GM20431 (cell line): ENCODE measurements around the gene DNAH14.
"Not testable (repeated sequence)": the region's sequence is repeated elsewhere in the genome, so short reads cannot be mapped to it uniquely, and the experiment has no call there.

Experiments
- in situ Hi-C: fragments of 300-500 bp; cut with MseI, MboI; formaldehyde crosslinking; loops from one replicate; pipeline ENCODE4 v1.15.0; 2020; ENCODE audit warnings: low sequenced_read_pairs; ENCODE audit not compliant: unreplicated experiment

DNAH14 gene

DNA sequence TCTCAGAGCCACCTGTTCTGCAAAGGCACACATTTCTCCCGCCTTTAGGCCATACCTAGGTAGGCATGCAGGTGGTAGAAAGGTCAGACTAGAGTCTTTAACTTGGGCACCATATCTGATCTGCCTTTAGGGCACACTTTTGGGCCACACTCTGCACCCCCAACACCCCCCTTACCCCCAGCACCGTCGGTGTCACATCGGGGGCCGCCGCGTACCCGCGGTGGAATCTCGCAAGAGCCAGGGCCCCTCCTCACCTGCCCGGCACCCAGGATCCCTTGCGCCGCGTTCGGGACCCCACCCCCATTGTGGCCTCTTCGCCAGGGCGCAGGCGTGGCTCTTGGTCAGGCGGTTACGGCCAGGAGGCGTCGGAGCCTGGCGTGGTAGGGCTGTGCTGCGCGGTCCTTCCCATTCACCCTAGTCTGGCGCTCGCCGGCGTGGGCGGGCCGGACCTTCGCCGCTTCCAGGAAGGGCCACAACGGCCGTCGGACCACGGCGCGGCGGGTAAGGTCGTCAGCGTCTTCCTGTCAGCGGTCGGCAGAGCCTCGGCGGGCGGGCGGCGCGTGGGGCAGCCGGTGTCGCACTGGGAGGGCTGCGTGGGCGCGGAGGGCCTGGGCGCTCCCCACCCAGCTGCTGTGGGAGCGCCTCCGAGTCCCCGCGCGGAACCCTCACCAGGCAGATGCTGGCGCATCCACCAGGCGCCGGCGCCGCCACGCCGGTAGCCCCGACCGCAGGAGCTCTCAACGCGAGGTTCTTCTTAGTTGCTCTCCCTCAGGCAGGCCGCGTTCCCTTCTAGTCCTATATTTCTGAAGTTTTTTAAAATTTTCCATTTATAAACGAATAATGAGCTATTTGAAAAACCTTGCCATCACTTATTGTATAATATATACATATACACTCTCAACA, at the start of gene DNAH14:
Gene DNAH14, plus strand, starts transcription at position 341 of the 903 bp plus-strand sequence. CDS start 23,028 bp downstream, outside the sequence.
- in situ Hi-C loops: no loop called here

DNA sequence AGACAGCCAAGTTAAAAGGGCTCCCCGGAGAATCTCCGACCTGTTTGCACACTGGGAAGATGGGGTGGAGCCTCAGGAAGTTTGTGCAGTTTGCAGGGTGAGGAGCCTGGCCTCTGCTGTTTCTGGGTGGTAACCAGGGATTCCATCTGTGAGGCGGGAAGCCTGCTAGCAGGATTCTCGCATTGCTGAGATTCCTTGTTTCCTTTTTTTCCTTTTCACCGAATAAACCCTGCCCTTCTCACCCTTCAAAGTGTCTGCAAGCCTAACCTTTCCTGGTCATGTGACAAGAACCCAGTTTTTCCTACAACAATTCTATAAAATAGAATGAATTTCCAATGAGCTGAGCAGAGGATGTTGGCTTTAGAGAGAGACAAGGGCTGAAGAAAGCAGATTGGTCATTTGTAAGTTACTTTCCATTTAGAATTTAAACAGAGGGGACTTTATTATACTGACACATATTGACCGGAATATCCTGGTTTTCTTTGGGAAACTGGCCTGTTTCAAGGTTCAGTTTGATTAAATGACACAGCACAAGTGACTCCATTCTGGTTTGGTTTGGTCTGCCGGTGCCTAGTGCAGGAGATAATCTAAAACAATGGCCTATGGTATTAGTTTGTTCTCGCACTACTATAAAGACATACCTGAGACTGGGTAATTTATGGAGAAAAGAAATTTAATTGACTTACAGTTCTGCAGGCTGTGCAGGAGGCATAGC, 48.7 kb upstream of the DNAH14 start:
- in situ Hi-C loops: no loop called here

DNA sequence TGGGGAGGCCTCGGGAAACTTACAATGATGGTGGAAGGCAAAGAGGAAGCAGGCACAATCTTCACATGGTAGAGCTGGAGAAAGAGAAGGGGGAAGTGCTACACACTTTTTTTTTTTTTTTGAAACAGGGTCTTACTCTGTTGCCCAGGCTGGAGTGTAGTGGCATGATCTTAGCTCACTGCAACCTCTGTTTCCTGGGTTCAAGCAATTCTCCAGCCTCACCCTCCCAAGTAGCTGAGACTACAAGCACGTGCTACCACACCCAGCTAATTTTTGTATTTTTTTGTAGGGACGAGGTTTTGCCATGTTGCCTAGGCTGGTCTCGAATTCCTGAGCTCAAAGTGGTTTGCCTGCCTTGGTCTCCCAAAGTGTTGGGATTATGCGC, 48.2 kb upstream of the DNAH14 start:
- in situ Hi-C loops: not testable (repeated sequence)

DNA sequence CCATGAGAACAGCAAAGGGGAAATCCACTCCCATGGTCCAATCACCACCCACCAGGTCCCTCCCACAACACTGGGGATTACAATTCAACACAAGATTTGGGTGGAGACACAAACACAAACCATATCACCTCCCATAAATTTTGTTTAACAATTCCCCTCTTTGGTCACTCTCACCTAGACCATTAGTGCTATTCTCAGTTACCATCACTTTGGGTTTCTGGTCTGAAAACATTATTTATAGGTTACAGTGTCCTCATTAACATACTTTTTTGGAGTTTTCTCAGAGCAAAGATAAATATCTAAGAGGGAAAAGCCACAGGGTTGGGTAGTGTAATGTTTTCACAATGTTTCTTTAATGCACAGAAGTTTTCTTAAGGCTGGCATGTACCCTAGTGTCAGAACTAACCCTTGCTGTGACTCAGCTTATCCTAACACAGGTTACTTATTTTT, 47.7 kb upstream of the DNAH14 start:
- in situ Hi-C loops: no loop called here

DNA sequence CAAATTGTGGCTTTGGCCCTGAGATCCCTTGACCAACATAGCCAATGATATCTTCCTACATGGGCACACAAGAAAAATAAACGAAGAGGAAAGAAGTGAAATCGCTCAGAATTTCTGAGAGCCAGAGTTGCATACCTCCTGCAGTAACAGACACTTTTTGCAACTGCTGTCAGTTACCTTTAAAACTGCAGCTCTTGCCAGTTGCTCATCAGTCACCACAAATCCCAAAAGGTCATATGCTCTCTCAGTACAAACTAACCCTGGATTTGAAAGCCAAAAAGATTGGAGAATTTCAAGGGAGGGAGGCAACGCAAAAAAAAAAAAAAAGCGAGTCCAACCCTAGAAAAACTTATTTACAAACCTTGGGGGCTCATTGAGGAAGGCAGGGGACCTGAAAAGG, 47.2 kb upstream of the DNAH14 start:
- in situ Hi-C loops: no loop called here

DNA sequence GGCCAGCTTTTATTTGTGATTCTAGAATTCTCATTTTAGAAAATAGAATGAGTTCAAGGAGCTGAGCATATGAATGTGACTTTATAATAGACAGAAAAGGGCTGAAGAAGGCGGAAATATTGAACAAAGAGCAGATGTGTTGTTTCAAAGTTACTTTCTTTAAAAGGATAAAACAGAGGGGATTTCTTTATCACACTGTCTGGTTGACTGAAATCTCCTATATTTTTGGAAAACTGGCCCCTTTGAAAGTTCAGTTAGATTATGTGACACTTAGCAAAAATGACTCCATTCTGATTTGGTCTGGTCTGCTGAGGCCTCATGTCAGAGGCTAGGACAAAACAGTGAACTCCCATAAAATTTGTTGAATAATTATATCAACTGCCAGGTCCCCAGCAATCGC, 46.4 kb upstream of the DNAH14 start:
- in situ Hi-C loops: no loop called here

DNA sequence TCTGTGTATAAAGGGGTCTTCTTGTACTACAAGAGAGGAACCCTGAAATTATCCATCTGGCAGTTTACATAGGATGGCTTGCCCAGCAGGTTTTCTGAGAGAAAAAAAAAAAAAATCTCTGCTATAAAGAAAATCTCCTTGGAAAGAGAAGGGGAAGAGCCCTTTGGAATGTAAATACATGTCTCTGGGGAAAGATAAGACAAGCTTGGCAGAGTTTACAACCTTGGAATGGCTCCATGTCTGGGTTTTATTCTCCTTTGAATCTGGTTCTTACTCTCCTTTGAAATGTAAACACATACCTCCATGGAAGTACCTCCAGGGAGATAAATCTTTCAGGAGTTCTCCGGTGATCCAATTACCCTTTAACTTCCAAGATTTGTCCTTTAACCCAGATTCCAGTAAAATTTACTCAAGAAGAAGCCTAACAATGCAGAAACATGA, 45.1 kb upstream of the DNAH14 start:
- in situ Hi-C loops: no loop called here

DNA sequence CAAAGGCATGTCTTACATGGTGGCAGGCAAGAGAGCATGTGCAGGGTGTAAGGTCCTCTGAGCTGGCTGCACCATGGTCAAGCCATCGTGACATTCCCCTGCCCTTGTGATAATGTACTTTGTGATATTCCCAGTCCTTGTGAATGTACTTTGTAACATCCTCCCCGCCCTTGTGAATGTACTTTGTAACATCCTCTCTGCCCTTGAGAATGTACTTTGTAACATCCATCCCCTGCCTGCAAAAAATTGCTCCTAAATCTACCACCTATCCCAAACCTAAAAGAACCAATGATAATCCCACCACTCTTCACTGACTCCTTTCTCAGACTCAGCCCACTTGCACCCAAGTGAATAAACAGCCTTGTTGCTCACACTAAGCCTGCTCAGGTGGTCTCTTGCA, 44.1 kb upstream of the DNAH14 start:
- in situ Hi-C loops: not testable (repeated sequence)

DNA sequence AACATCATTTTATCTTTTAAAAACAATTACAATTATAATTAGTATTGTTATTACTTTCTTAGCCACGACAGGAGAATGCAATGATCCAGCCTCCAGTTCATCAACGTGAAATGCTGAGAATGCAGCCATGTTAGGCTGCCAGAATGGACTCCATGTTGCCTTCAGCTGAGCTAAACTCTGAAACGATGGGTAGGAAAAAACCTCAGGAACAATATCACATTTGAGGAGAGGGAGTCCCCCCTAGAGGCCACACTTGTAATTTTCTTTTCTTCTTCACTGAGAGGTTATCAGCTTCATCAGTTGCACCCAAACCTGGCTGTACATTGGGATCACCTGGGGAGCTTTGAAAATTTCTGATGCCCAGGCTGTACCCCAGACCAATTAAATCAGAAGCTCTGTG, 34.6 kb upstream of the DNAH14 start:
- in situ Hi-C loops: no loop called here

DNA sequence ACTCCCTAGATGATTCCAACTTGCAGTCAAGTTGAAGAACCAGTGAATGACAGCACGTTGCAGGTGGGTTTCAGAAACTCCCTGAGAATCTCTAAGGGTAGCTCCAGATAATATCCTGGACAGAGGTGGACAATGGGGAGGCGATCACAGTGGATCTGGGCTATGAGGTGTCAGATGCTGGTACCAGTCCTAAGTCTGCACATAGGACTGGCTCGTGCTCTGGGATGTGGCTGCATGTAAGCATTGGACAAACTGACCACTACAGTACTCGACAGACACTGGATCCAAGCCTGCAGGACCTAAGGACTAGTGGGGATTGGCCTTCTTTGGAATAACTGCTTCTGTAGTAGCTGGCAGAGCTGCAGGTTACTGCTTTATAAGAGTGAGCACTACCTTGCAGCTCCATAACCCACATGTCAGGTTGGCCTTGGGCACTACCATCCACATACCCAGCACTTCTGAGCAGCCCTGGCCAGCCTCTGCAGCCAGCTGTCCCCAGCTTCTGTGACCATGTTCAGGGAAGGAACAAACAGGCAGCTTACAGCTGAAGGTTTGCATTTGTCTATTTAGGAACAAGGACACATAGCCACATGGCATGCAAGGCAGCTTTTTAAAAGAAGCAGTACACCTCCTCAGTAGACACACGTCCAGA, 33.2 kb upstream of the DNAH14 start:
- in situ Hi-C loops: no loop called here

DNA sequence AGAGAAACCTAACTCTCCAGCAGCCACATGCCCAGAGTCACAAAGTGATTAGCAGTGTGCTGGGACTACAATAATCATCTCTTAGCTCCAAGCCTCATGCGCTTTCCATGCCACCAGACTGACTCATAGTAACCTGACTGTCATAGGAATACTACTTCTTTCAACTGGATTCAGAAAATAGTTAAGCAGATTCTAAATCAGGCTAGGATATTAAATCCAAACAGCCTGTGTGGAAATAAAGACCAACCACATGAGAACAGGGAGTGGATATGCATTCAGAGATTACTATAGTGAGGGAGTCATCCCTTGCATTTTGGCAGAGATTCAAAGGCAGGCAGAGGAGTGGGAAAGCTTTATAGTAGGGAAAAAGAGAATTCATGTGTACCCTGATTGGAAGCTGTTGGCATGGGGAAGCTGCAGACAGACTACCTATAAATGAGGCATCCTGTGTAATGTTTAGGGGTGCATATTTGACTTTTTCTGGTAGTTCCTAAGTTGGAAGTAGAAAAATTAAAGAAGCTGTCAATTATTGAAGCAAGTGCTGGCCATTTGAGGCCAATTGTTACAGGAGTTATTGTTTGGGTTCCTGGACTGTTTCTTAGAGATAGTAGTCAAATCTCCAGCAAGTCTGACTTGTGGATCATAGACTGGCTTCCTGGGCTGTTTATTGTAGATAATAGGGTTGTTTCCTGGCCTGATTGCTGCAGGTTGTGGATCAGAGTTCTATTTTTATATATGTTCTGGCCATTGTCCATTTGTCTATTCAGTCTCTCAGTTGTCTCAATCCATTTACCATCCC, 31.7 kb upstream of the DNAH14 start:
- in situ Hi-C loops: no loop called here

DNA sequence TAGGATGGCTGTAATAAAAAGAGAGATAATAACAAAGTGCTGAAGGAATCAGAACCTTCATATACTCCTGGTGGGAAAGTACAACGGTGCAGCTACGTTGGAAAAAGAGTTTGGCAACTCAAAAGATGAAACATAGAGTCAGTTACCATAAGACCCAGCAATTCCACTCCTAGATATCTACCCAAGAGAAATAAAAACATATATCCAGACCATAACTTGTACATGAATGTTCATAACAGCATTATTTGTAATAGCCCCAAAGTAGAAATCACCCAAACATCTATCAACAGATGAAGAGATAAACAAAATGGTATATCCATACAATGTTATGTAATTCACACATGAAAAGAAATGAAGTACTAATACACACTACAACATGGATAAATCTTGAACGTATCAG, 30.5 kb upstream of the DNAH14 start:
- in situ Hi-C loops: no loop called here

DNA sequence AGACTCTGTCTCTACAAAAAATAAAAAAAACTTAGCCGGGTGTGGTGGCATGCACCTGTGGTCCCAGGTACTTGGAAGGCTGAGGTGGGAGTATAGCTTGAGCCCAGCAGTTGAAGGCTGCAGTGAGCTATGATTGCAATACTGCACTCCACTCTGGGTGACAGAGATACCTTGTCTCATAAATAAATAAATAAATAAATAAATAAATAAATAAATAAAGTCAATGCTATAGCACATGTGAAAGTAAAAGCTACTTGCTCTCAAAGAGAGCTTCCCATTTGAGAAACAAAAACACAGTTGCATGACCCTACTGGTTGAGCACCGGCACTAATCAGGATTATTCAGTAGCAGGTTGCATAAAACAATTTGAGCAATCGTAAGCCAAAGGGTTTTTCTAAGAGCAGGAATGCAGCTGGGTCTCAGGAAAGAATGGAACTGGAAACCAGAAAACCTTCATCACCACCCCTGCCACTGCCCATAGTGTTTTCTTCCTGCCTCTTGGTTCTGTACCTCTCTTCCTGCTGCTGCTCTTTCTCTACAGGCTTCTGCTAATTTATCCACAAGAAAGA, 29.3 kb upstream of the DNAH14 start:
- in situ Hi-C loops: no loop called here

DNA sequence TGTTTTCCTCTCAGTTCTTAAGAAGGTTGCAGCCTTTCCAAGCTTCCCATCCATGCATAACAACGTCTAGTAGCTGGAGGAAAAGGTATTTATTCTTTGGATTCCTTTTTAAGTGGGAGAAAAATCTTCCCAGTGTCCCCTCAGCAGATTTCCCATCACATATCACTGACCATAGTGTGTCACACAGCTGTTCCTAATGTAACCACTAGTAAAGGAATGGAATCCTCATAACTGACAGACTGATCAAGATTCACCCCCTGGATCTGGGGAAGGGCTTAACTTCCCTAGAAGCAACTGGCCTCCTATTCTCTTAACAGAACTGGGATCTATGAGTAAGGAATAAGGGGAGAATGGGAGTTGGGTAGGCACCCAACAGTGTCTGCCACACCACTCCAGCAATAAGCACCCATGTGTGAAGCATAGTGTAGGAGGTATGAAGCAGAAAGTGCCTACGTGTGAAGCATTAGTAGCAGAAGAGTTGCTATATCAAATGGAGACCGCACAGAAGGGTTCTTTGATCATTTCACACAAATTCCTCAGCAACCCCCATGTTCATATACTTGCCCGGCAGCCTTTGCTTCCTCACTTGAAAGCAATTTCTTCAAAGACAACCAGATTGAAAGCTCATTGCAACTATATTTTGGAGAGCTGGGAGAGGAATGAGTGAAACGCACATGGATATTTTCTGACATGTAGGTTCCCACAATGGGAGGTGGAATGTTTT, 28.2 kb upstream of the DNAH14 start:
- in situ Hi-C loops: no loop called here

DNA sequence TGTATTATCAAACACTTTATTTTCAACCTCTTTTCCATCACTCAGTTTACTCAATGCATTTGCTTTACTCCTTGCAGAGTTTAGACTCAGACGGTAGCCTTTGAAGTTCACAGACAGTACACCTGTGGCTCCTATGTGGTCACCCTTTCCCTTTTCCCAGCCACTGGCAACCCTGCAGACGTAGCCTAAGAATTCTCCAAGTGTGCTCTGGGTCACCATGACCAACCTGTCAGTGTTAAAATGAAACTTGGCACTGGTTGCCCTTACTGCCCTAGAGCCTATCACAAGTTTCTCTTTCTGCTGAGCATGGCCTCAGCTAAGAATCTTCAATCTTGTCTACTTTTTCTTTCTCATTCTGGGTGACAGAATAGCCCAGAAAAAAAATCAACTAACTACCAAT, 25.5 kb upstream of the DNAH14 start:
- in situ Hi-C loops: no loop called here

DNA sequence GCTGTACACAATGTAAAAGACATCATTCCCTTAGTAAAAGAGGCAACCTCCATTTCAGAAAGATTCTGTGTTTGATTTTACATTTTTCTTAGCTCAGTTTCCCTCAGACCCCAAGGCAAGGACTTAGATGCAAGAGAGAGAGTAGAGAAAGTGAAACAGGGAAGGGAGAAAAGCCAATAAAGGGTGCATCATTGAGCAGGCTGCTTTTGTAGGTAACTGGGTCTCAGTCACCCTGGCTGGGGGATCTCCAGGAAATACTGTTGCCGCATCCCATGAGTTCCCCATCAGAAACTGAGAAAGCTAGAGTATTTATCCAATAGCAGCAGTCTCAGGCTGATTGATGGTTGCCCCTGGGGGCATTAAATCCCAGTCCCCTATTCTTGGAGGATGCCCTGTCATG, 23.1 kb upstream of the DNAH14 start:
- in situ Hi-C loops: no loop called here

DNA sequence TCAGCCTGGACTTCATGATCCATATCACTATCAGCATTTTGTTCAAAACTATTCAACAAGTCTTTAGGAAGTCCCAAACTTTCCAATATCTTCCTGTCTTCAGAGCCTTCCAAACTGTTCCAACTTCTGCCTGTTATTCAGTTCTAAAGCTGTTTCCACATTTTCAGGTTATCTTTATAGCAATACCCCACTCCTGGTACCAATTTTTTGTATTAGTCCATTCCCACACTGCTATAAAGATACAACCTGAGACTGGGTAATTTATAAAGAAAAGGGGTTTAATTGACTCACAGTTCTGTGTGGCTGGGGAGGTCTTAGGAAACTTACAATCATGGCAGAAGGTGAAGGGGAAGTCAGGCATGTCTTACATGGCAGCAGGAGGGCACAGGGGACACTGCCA, 18.3 kb upstream of the DNAH14 start:
- in situ Hi-C loops: no loop called here

DNA sequence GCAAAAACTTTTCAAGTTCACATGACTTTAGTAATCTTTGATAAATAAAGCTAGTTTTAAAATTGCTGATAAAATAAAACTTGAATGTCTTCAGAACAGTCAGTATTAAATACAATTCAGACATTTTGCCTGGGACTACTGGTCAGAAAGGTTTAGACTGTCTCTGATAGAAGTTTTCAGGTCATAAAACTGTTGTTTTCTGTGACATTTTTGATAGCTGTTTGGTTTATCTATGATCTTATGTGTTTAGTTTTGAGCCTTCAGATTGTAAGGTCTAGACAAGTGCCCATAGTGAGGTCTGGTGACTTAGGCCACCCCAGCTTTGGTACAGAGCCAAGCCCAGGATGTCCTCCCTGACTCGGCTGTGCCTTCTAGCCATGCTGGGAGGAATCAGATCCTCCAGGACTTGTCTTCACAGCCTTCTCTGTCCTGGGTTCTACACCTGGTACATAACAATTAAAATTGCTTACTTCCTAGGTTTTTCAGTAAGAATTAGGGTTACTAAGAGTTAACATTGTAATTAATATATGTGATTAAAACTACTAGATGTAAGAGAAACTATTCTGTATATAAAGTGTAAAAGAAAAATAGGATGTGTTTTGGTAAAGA, 15.1 kb upstream of the DNAH14 start:
- in situ Hi-C loops: no loop called here

DNA sequence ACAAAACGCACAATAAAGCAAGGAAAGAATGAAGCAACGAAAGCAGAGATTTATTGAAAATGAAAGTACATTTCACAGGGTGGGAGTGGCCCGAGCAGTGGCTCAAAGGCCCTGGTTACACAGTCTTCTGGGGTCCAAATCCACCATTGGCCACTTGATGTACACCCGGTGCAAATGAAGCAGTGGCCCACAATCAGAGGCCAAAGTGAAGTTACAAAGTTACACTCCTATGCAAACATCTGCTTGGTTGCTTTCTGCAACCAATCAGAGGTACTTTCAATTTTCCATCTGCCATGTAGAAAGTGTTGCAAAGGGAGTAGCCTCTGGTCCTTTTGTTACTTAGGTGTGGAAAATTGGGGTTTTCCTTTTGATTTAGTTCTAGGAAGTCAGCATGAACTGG, 10.0 kb upstream of the DNAH14 start:
- in situ Hi-C loops: no loop called here
